ENCODE data around the gene SPOCD1. TPM values are rescaled to one million over a fixed set of nuclear protein-coding genes. Genes with fewer than 3 reads are reported as not detected.

SPOCD1 gene
- total and polyA plus RNA-seq, 2 of the 4 experiments (the other 2 are of a cell fraction): 59.7 to 132 TPM

DNA sequence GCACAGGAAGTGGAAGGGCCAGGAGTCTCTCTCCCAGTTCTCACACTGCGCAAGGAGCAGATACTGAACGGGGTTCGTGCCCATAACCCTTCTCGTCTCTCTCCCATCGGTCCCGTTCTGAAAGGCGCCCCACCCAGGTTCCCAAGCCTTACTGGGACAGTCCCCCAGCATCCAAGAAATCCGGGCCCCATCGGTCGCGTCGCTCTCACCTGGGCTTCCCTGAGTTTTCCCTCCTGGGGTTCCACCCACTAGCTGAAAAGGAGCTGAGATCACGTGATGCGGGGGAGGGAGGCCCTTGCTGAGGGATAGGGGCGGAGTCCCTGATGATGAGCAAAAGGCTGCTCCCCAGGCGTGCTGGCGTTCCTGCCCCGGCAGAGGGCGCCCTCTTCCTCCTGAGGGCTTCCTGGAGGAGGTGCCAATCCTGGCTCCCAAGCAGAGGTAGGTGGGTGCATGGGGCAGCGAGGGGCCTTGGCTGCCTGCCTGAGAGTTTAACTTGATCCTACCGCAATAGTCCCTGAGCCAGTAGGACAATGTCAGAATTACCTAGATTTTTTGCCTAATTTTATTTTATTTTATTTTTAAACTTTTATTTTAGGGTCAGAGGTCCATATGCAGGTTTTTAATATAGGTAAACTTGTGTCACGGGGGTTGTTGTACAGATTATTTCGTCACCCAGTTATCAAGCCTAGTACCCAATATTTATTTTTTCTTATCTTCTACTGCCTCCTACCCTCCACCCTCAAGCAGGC is at the start of gene SPOCD1 (continued):
- TF ChIP-seq, protein P1, sequence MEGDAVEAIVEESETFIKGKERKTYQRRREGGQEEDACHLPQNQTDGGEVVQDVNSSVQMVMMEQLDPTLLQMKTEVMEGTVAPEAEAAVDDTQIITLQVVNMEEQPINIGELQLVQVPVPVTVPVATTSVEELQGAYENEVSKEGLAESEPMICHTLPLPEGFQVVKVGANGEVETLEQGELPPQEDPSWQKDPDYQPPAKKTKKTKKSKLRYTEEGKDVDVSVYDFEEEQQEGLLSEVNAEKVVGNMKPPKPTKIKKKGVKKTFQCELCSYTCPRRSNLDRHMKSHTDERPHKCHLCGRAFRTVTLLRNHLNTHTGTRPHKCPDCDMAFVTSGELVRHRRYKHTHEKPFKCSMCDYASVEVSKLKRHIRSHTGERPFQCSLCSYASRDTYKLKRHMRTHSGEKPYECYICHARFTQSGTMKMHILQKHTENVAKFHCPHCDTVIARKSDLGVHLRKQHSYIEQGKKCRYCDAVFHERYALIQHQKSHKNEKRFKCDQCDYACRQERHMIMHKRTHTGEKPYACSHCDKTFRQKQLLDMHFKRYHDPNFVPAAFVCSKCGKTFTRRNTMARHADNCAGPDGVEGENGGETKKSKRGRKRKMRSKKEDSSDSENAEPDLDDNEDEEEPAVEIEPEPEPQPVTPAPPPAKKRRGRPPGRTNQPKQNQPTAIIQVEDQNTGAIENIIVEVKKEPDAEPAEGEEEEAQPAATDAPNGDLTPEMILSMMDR (conservative IDR thresholded peaks at IDR 0.05; ENCODE audit: low read depth, low read length): peak; percentile 94
- peak; percentile 74 for TF ChIP-seq MAZ (IDR thresholded peaks at IDR 0.05; ENCODE audit: borderline replicate concordance, low read depth, low read length)
- TF ChIP-seq POLR2A (IDR thresholded peaks at IDR 0.05; ENCODE audit: low read depth, low read length): no peak
- TF ChIP-seq RFX5 (IDR thresholded peaks at IDR 0.05; ENCODE audit: low read depth, low read length): no peak
- no peak for TF ChIP-seq MXI1 (IDR thresholded peaks at IDR 0.05; ENCODE audit: borderline replicate concordance, low read depth, low read length)
